Trophoblast cell (in vitro differentiated cells and primary cell): ENCODE results near the gene ZNF618.

Experiments used
- DNase-seq, 2 donors: peaks; one replicate each; pipeline ENCODE4 v3.0.0-alpha.2; 2016
- H2AFZ ChIP-seq: 2 replicates; pipeline ENCODE4 v1.6.1; 2013; ENCODE audit warnings: low read length, moderate library complexity, mild to moderate bottlenecking; ENCODE audit not compliant: insufficient read depth, poor library complexity
- H2AK5ac ChIP-seq: 2 replicates; pipeline ENCODE4 v1.6.1; 2013; ENCODE audit warnings: mild to moderate bottlenecking, low read length
- H2BK120ac ChIP-seq: 2 replicates; pipeline ENCODE4 v1.6.1; 2013; ENCODE audit warnings: low read length, mild to moderate bottlenecking, moderate library complexity; ENCODE audit not compliant: insufficient read depth, poor library complexity
- H2BK12ac ChIP-seq: 2 replicates; pipeline ENCODE4 v1.6.1; 2013; ENCODE audit warnings: mild to moderate bottlenecking, low read length, moderate library complexity
- H2BK5ac ChIP-seq: 2 replicates; pipeline ENCODE4 v1.6.1; 2013; ENCODE audit warnings: low read length, low read depth, moderate library complexity, mild to moderate bottlenecking; ENCODE audit not compliant: poor library complexity
- H3K14ac ChIP-seq: 2 replicates; pipeline ENCODE4 v1.6.1; 2013; ENCODE audit warnings: mild to moderate bottlenecking, low read length
- H3K18ac ChIP-seq: 2 replicates; pipeline ENCODE4 v1.6.1; 2013; ENCODE audit warnings: mild to moderate bottlenecking, low read length
- H3K23ac ChIP-seq: 2 replicates; pipeline ENCODE4 v1.6.1; 2013; ENCODE audit warnings: low read length
- H3K27ac ChIP-seq: 2 replicates; pipeline ENCODE4 v1.5.1; 2013; ENCODE audit warnings: low read depth, mild to moderate bottlenecking, inconsistent platforms, low read length, moderate library complexity
- H3K27me3 ChIP-seq: 2 replicates; pipeline ENCODE4 v1.6.1; 2013; ENCODE audit warnings: inconsistent platforms, mild to moderate bottlenecking, low read length, moderate library complexity; ENCODE audit not compliant: insufficient read depth
- H3K36me3 ChIP-seq, 2 experiments: 1 replicate in 1 of 2; 2 replicates in 1 of 2; pipeline ENCODE4 v1.6.1; 2013; ENCODE audit warnings: low read length in 2 of 2, mild to moderate bottlenecking in 2 of 2, moderate library complexity in 1 of 2; ENCODE audit not compliant: insufficient read depth in 2 of 2, control insufficient read depth in 1 of 2
- H3K4ac ChIP-seq: 2 replicates; pipeline ENCODE4 v1.6.1; 2013; ENCODE audit warnings: low read depth, mild to moderate bottlenecking, low read length, moderate library complexity
- H3K4me1 ChIP-seq, 2 experiments: 1 replicate in 1 of 2; 2 replicates in 1 of 2; pipeline ENCODE4 v1.6.1; 2013; ENCODE audit warnings: low read length in 2 of 2, mild to moderate bottlenecking in 2 of 2, moderate library complexity in 1 of 2; ENCODE audit not compliant: insufficient read depth in 2 of 2, control insufficient read depth in 1 of 2
- H3K4me2 ChIP-seq: 2 replicates; pipeline ENCODE4 v1.6.1; 2013; ENCODE audit warnings: inconsistent platforms, mild to moderate bottlenecking, low read length, moderate library complexity
- H3K4me3 ChIP-seq: 2 replicates; pipeline ENCODE4 v1.5.1; 2013; ENCODE audit warnings: mild to moderate bottlenecking, low read depth, low read length, inconsistent platforms
- H3K79me1 ChIP-seq: one replicate; pipeline ENCODE4 v1.6.1; 2013; ENCODE audit warnings: low read length
- H3K79me2 ChIP-seq: 2 replicates; pipeline ENCODE4 v1.6.1; 2013; ENCODE audit warnings: low read length, mild to moderate bottlenecking; ENCODE audit not compliant: control insufficient read depth, insufficient read depth, poor library complexity
- H3K9ac ChIP-seq: 2 replicates; pipeline ENCODE4 v1.6.1; 2013; ENCODE audit warnings: mild to moderate bottlenecking, low read length
- H3K9me3 ChIP-seq: 2 replicates; pipeline ENCODE4 v1.6.1; 2013; ENCODE audit warnings: low read depth, mild to moderate bottlenecking, control low read depth, inconsistent platforms, low read length; ENCODE audit not compliant: insufficient read depth
- H4K12ac ChIP-seq: 2 replicates; pipeline ENCODE4 v1.6.1; 2013; ENCODE audit warnings: low read depth, mild to moderate bottlenecking, low read length, moderate library complexity
- H4K8ac ChIP-seq: 2 replicates; pipeline ENCODE4 v1.6.1; 2013; ENCODE audit warnings: low read depth, mild to moderate bottlenecking, low read length, moderate library complexity
- H4K91ac ChIP-seq: one replicate; pipeline ENCODE4 v1.6.1; 2013; ENCODE audit warnings: low read depth, mild to moderate bottlenecking, low read length, moderate library complexity
- WGBS: extraction: QIAGEN DNeasy Blood & Tissue Kit; methylation state at CpG from one replicate; pipeline ENCODE4 v1.1.7; 2013; ENCODE audit warnings: missing lambda C conversion rate; ENCODE audit not compliant: insufficient read length, insufficient coverage; ENCODE audit errors: extremely low coverage; 5-methylcytosine and 5-hydroxymethylcytosine counted together

The ZNF618 gene

GRCh38 chr9:114056527-114056926 is 180.4 kb downstream of the ZNF618 start:
- H4K12ac ChIP-seq = no peak overlapping the region
- no peaks in the 10 kb centered on the region for H3K79me2 ChIP-seq
- no peak overlapping the region for H3K27ac ChIP-seq
- no peak overlapping the region for H2BK12ac ChIP-seq
- no peak overlapping the region for H2BK5ac ChIP-seq
- no peaks in the 10 kb centered on the region for H3K4me1 ChIP-seq
- H3K9ac ChIP-seq = no peak overlapping the region
- H2AFZ ChIP-seq = no peak overlapping the region
- no peak overlapping the region for H4K91ac ChIP-seq
- H3K27me3 ChIP-seq = no peaks in the 10 kb centered on the region
- no peaks in the 10 kb centered on the region for H3K79me1 ChIP-seq
- no peak overlapping the region for H3K23ac ChIP-seq
- DNase-seq = no peak
- H3K18ac ChIP-seq = no peak overlapping the region
- no peak overlapping the region for H4K8ac ChIP-seq
- H3K14ac ChIP-seq = no peak overlapping the region
- no peak overlapping the region for H3K4me3 ChIP-seq
- H2AK5ac ChIP-seq = no peak overlapping the region
- WGBS = no CpG with 5 or more reads among the region's 5 CpGs
- H3K36me3 ChIP-seq = peaks cover 0 to 9% of the 10 kb centered on the region in 2 experiments
- no peak overlapping the region for H3K4ac ChIP-seq
- no peak overlapping the region for H2BK120ac ChIP-seq
- H3K9me3 ChIP-seq = no peaks in the 10 kb centered on the region
- H3K4me2 ChIP-seq = no peak overlapping the region

- no peak overlapping the region for H2BK12ac ChIP-seq
- no peaks in the 10 kb centered on the region for H3K9me3 ChIP-seq
- H2AFZ ChIP-seq = no peak overlapping the region
- no peak overlapping the region for H2AK5ac ChIP-seq
- no peak overlapping the region for H4K91ac ChIP-seq
- H2BK5ac ChIP-seq = no peak overlapping the region
- H4K12ac ChIP-seq = no peak overlapping the region
- H3K18ac ChIP-seq = no peak overlapping the region
- no peak for DNase-seq
- H3K4me1 ChIP-seq = no peaks in the 10 kb centered on the region
- H3K4me3 ChIP-seq = no peak overlapping the region
- H3K14ac ChIP-seq = no peak overlapping the region
- H3K79me2 ChIP-seq = no peaks in the 10 kb centered on the region
- peaks cover 0 to 3% of the 10 kb centered on the region in 2 experiments for H3K36me3 ChIP-seq
- no peak overlapping the region for H3K4ac ChIP-seq
- H3K4me2 ChIP-seq = no peak overlapping the region
- WGBS = no CpG with 5 or more reads among the region's 7 CpGs
- H3K27me3 ChIP-seq = no peaks in the 10 kb centered on the region
- no peak overlapping the region for H3K27ac ChIP-seq
- no peak overlapping the region for H3K9ac ChIP-seq
- no peak overlapping the region for H3K23ac ChIP-seq
- no peak overlapping the region for H2BK120ac ChIP-seq
- H3K79me1 ChIP-seq = no peaks in the 10 kb centered on the region
- H4K8ac ChIP-seq = no peak overlapping the region
Observed at GRCh38 chr9:114057161-114057885, 181.2 kb downstream of the ZNF618 start.

- no peak overlapping the region for H3K4me2 ChIP-seq
- no peak overlapping the region for H3K23ac ChIP-seq
- no peaks in the 10 kb centered on the region for H3K79me1 ChIP-seq
- H2BK12ac ChIP-seq = no peak overlapping the region
- no peaks in the 10 kb centered on the region for H3K4me1 ChIP-seq
- H2AK5ac ChIP-seq = no peak overlapping the region
- no peak for DNase-seq
- H3K4me3 ChIP-seq = no peak overlapping the region
- no peak overlapping the region for H3K9ac ChIP-seq
- H4K12ac ChIP-seq = no peak overlapping the region
- H3K18ac ChIP-seq = no peak overlapping the region
- no CpG with 5 or more reads among the region's 4 CpGs for WGBS
- no peak overlapping the region for H3K27ac ChIP-seq
- no peak overlapping the region for H3K4ac ChIP-seq
- no peak overlapping the region for H4K8ac ChIP-seq
- H3K27me3 ChIP-seq = no peaks in the 10 kb centered on the region
- H3K14ac ChIP-seq = no peak overlapping the region
- no peak overlapping the region for H2AFZ ChIP-seq
- no peaks in the 10 kb centered on the region for H3K79me2 ChIP-seq
- H2BK5ac ChIP-seq = no peak overlapping the region
- H2BK120ac ChIP-seq = no peak overlapping the region
- H3K36me3 ChIP-seq = peaks cover 0 to 1% of the 10 kb centered on the region in 2 experiments
- H3K9me3 ChIP-seq = no peaks in the 10 kb centered on the region
- no peak overlapping the region for H4K91ac ChIP-seq
Observed at GRCh38 chr9:114058688-114059046, 182.6 kb downstream of the ZNF618 start.

- no CpG with 5 or more reads among the region's 8 CpGs for WGBS
- no peaks in the 10 kb centered on the region for H3K9me3 ChIP-seq
- H4K12ac ChIP-seq = no peak overlapping the region
- no peak overlapping the region for H3K18ac ChIP-seq
- H3K4me3 ChIP-seq = no peak overlapping the region
- H2AFZ ChIP-seq = no peak overlapping the region
- no peak for DNase-seq
- no peak overlapping the region for H2AK5ac ChIP-seq
- H3K79me2 ChIP-seq = no peaks in the 10 kb centered on the region
- no peaks in the 10 kb centered on the region for H3K27me3 ChIP-seq
- H3K23ac ChIP-seq = no peak overlapping the region
- no peak overlapping the region for H2BK5ac ChIP-seq
- H3K4me2 ChIP-seq = no peak overlapping the region
- H2BK12ac ChIP-seq = no peak overlapping the region
- no peak overlapping the region for H4K91ac ChIP-seq
- no peaks in the 10 kb centered on the region for H3K4me1 ChIP-seq
- H3K4ac ChIP-seq = no peak overlapping the region
- no peak overlapping the region for H3K9ac ChIP-seq
- H4K8ac ChIP-seq = no peak overlapping the region
- H2BK120ac ChIP-seq = no peak overlapping the region
- H3K27ac ChIP-seq = no peak overlapping the region
- H3K14ac ChIP-seq = no peak overlapping the region
- no peaks in the 10 kb centered on the region for H3K36me3 ChIP-seq
- H3K79me1 ChIP-seq = no peaks in the 10 kb centered on the region
Observed at GRCh38 chr9:114059047-114059803, 183.1 kb downstream of the ZNF618 start.
